SU-DHL-6 (cell line): Measurements from ENCODE around the gene OSER1.

Experiments
- EZH2phosphoT487 ChIP-seq: fragments of 200-600 bp; sonication (generic), shearing (Covaris generic); conservative IDR thresholded peaks from 2 replicates; pipeline ENCODE4 v1.6.1; 2018; ENCODE audit warnings: mild to moderate bottlenecking, antibody characterized with exemption, low read length, moderate library complexity, mixed read lengths
- TF ChIP-seq, protein P1 (sequence below): fragments of 200-600 bp; sonication (generic); IDR thresholded peaks from one replicate; pipeline ENCODE4 v1.5.1; 2017; ENCODE audit warnings: antibody characterized with exemption, mild to moderate bottlenecking, low read length, moderate library complexity; ENCODE audit not compliant: insufficient read depth, poor library complexity, severe bottlenecking

DNA sequence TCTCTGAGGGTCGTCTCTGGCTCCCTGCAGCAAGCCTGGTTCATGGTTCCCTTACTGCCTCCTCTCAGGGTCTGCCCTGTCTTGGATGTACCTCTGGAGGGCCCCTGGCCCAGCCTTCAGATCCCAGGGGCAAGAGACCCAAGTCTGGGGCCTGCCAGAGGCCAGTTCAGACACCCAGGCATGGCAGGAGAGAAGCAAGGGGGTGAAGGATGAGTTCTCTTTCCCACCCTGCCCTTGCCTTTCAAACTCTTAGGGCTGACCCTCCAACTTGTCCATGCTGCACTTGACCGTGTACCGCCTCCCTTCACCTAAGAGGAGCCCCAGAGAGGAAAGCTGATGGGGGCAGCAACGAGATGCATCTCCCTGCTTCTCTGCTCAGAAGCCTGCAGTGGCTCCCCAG, 40.7 kb upstream of the OSER1 start:
- TF ChIP-seq, protein P1, sequence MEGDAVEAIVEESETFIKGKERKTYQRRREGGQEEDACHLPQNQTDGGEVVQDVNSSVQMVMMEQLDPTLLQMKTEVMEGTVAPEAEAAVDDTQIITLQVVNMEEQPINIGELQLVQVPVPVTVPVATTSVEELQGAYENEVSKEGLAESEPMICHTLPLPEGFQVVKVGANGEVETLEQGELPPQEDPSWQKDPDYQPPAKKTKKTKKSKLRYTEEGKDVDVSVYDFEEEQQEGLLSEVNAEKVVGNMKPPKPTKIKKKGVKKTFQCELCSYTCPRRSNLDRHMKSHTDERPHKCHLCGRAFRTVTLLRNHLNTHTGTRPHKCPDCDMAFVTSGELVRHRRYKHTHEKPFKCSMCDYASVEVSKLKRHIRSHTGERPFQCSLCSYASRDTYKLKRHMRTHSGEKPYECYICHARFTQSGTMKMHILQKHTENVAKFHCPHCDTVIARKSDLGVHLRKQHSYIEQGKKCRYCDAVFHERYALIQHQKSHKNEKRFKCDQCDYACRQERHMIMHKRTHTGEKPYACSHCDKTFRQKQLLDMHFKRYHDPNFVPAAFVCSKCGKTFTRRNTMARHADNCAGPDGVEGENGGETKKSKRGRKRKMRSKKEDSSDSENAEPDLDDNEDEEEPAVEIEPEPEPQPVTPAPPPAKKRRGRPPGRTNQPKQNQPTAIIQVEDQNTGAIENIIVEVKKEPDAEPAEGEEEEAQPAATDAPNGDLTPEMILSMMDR, result no peak
- TF ChIP-seq EZH2phosphoT487, result no peak
